Gastroesophageal sphincter (tissue), 4 donors: ENCODE results near the gene DPYSL4. TPM values are rescaled to one million over a fixed set of nuclear protein-coding genes. Genes with fewer than 3 reads are reported as not detected.

Source experiments
- ATAC-seq: fragments of 150-250 bp; one replicate; pipeline ENCODE4 v1.9.1; 2016; ENCODE audit warnings: mild to moderate bottlenecking, moderate library complexity
- H3K27ac ChIP-seq, 4 donors: fragments of 200-600 bp; sonication (generic) in 3 of 4; 1 replicate in 3 of 4; 2 replicates in 1 of 4; pipeline ENCODE4 v1.5.1; 2016 to 2019
- H3K27me3 ChIP-seq: fragments of 200-600 bp; sonication (generic); one replicate; pipeline ENCODE4 v1.5.1; 2019
- H3K36me3 ChIP-seq, 2 donors: fragments of 200-600 bp; sonication (generic); one replicate each; pipeline ENCODE4 v1.5.1; 2019; ENCODE audit warnings: control low read depth in 1 of 2
- H3K4me1 ChIP-seq, 3 donors: fragments of 200-600 bp; sonication (generic); 1 replicate in 2 of 3; 2 replicates in 1 of 3; pipeline ENCODE4 v1.5.1; 2016 to 2019; ENCODE audit warnings: control low read depth in 2 of 3
- H3K4me3 ChIP-seq, 2 donors: fragments of 200-600 bp; sonication (generic); one replicate each; pipeline ENCODE4 v1.5.1; 2019; ENCODE audit warnings: mild to moderate bottlenecking in 1 of 2, moderate library complexity in 1 of 2
- H3K9me3 ChIP-seq, 3 donors: fragments of 200-600 bp; sonication (generic); one replicate each; pipeline ENCODE4 v1.5.1; 2017 to 2019; ENCODE audit warnings: control low read depth in 2 of 3
- CTCF ChIP-seq, 4 experiments: fragments of 200-600 bp in 2 of 4; fragments of 450-650 bp in 2 of 4; sonication (generic) in 1 of 4; IDR thresholded peaks; one replicate each; pipeline ENCODE4 v1.5.1; 2017 to 2019; ENCODE audit warnings: antibody characterized with exemption in 4 of 4, mild to moderate bottlenecking in 2 of 4, moderate library complexity in 2 of 4
- EP300 ChIP-seq: sonication (generic); formaldehyde crosslinking; IDR thresholded peaks from one replicate; pipeline ENCODE4 v1.6.1; 2017; ENCODE audit warnings: antibody characterized with exemption, mild to moderate bottlenecking
- POLR2A ChIP-seq, 2 donors: fragments of 450-650 bp; IDR thresholded peaks; one replicate each; pipeline ENCODE4 v1.6.1; 2017; ENCODE audit warnings: antibody characterized with exemption in 2 of 2, mild to moderate bottlenecking in 2 of 2, moderate library complexity in 1 of 2
- POLR2AphosphoS5 ChIP-seq: sonication (generic); formaldehyde crosslinking; IDR thresholded peaks from one replicate; pipeline ENCODE4 v1.6.1; 2017; ENCODE audit warnings: antibody characterized with exemption
- WGBS, 2 donors: methylation state at CpG; one replicate each; pipeline ENCODE4 v1.1.5; 2018; ENCODE audit warnings: low coverage in 1 of 2; 5-methylcytosine and 5-hydroxymethylcytosine counted together
- total RNA-seq, 4 donors: library from RNA; depleted of rRNA; stranded (reverse); fragments of >200 nt; gene quantifications; one replicate each; pipeline ENCODE4 v1.1.0, GENCODE V29; 2016

Gene DPYSL4
- total RNA-seq, 4 donors from 2014 or later, result 1.6 to 2.6 (median 1.9) TPM

- H3K9me3 ChIP-seq, result no peaks in the 10 kb centered on the region
- no peak for ATAC-seq
- no CpG with 5 or more reads among the region's 23 CpGs for WGBS, 2 donors
- no peak overlapping the region for H3K27ac ChIP-seq
- no peaks in the 10 kb centered on the region for H3K4me1 ChIP-seq
- no peak for TF ChIP-seq CTCF (IDR thresholded peaks at IDR 0.05)
- TF ChIP-seq POLR2A (IDR thresholded peaks at IDR 0.05), result no peak
- no peak for TF ChIP-seq POLR2AphosphoS5
- TF ChIP-seq EP300, result no peak
- no peak overlapping the region for H3K4me3 ChIP-seq
- H3K27me3 ChIP-seq, result no peaks in the 10 kb centered on the region
- H3K36me3 ChIP-seq, result peaks cover 0 to 59% of the 10 kb centered on the region in 2 donors
Observed at GRCh38 chr10:132149271-132149670, 37.5 kb upstream of the DPYSL4 start.

- no peak overlapping the region for H3K4me3 ChIP-seq
- TF ChIP-seq CTCF (IDR thresholded peaks at IDR 0.05) (no peak), POLR2A (IDR thresholded peaks at IDR 0.05) (no peak), POLR2AphosphoS5 (no peak), EP300 (no peak)
- peaks cover 0 to 62% of the 10 kb centered on the region in 2 donors for H3K36me3 ChIP-seq
- WGBS, 2 donors, result 86% methylated on average over 1 of the region's 7 CpGs; no CpG with 5 or more reads in 1 of the 2 donors
- no peaks in the 10 kb centered on the region for H3K9me3 ChIP-seq
- no peaks in the 10 kb centered on the region for H3K4me1 ChIP-seq
- no peaks in the 10 kb centered on the region for H3K27me3 ChIP-seq
- no peak overlapping the region for H3K27ac ChIP-seq
- ATAC-seq, result no peak
Observed at GRCh38 chr10:132149917-132150316, 36.8 kb upstream of the DPYSL4 start.

- Histone ChIP-seq H3K4me3 (no peak overlapping the region), H3K36me3 (peaks cover 0 to 59% of the 10 kb centered on the region in 2 donors), H3K4me1 (no peaks in the 10 kb centered on the region), H3K27me3 (no peaks in the 10 kb centered on the region), H3K9me3 (no peaks in the 10 kb centered on the region), H3K27ac (no peak overlapping the region)
- WGBS, 2 donors, result 91 to 94% methylated on average over 2 of the region's 2 CpGs
- TF ChIP-seq EP300 (no peak), POLR2A (IDR thresholded peaks at IDR 0.05) (no peak), CTCF (IDR thresholded peaks at IDR 0.05) (no peak), POLR2AphosphoS5 (no peak)
- ATAC-seq, result no peak
Observed at GRCh38 chr10:132150777-132151176, 36.0 kb upstream of the DPYSL4 start.

GRCh38 chr10:132151286-132151950 is 35.3 kb upstream of the DPYSL4 start:
- H3K4me3 ChIP-seq, result no peak overlapping the region
- no peaks in the 10 kb centered on the region for H3K4me1 ChIP-seq
- ATAC-seq, result no peak
- no peaks in the 10 kb centered on the region for H3K9me3 ChIP-seq
- no CpG with 5 or more reads among the region's 3 CpGs for WGBS, 2 donors
- no peaks in the 10 kb centered on the region for H3K27me3 ChIP-seq
- no peak overlapping the region for H3K27ac ChIP-seq
- no peak for TF ChIP-seq CTCF (IDR thresholded peaks at IDR 0.05)
- TF ChIP-seq POLR2AphosphoS5, result no peak
- no peak for TF ChIP-seq POLR2A (IDR thresholded peaks at IDR 0.05)
- peaks cover 0 to 59% of the 10 kb centered on the region in 2 donors for H3K36me3 ChIP-seq

GRCh38 chr10:132151951-132152505 is 34.7 kb upstream of the DPYSL4 start:
- H3K4me3 ChIP-seq, result no peak overlapping the region
- H3K4me1 ChIP-seq, result no peaks in the 10 kb centered on the region
- no peaks in the 10 kb centered on the region for H3K27me3 ChIP-seq
- H3K36me3 ChIP-seq, result peaks cover 0 to 59% of the 10 kb centered on the region in 2 donors
- 58 to 88% methylated on average over 2 to 3 of the region's 3 CpGs for WGBS, 2 donors
- H3K9me3 ChIP-seq, result no peaks in the 10 kb centered on the region
- ATAC-seq, result no peak
- H3K27ac ChIP-seq, result no peak overlapping the region
- TF ChIP-seq CTCF (IDR thresholded peaks at IDR 0.05) (no peak), EP300 (no peak), POLR2AphosphoS5 (no peak), POLR2A (IDR thresholded peaks at IDR 0.05) (no peak)
